H1 (cell line): ENCODE results near the gene CLEC2A. TPM values are rescaled to one million over a fixed set of nuclear protein-coding genes. Genes with fewer than 3 reads are reported as not detected.

Experiments
- CTCF ChIA-PET: fragments of 300-600 bp; sonication (Branson Sonifier 250); formaldehyde crosslinking; loops from one replicate; lab custom pipeline; 2021; ENCODE audit not compliant: partially characterized antibody; lab: Charles Lee
- POLR2A ChIA-PET: fragments of 300-600 bp; sonication (Branson Sonifier 250); formaldehyde crosslinking; loops from one replicate; lab custom pipeline; 2021; ENCODE audit warnings: inconsistent platforms; ENCODE audit not compliant: partially characterized antibody; lab: Charles Lee
- DNase-seq, 2 experiments: peaks; one replicate each; pipeline versions ENCODE4 v3.0.0 to v3.0.0-alpha.2; 2010 to 2022; ENCODE audit warnings: low spot score in 2 of 2, low read depth in 1 of 2, mixed read lengths in 1 of 2
- FAIRE-seq: peaks from 2 replicates; lab custom pipeline; 2011; peaks lifted over from hg19 to GRCh38; lab: Jason Lieb, UNC
- H2AFZ ChIP-seq: 2 replicates; pipeline ENCODE4 v1.8.1; 2012; ENCODE audit warnings: low read length, inconsistent platforms
- H2AK5ac ChIP-seq: 2 replicates; pipeline ENCODE4 v1.6.1; 2013; ENCODE audit warnings: low read depth, low read length
- H2BK120ac ChIP-seq: replicated peaks from 2 replicates; pipeline ENCODE3; 2013; ENCODE audit warnings: low read depth, low read length, inconsistent platforms
- H2BK12ac ChIP-seq: 2 replicates; pipeline ENCODE4 v1.6.1; 2013; ENCODE audit warnings: low read depth, low read length
- H2BK15ac ChIP-seq: 2 replicates; pipeline ENCODE4 v1.6.1; 2013; ENCODE audit warnings: low read length
- H2BK20ac ChIP-seq: 2 replicates; pipeline ENCODE4 v1.6.1; 2013; ENCODE audit warnings: low read length
- H2BK5ac ChIP-seq: 2 replicates; pipeline ENCODE4 v1.6.1; 2013; ENCODE audit warnings: low read depth, low read length
- H3K14ac ChIP-seq: 2 replicates; pipeline ENCODE4 v1.6.1; 2013; ENCODE audit warnings: inconsistent platforms; ENCODE audit not compliant: insufficient read length
- H3K18ac ChIP-seq: 2 replicates; pipeline ENCODE4 v1.6.1; 2013; ENCODE audit warnings: low read length; ENCODE audit errors: extremely low read depth
- H3K23ac ChIP-seq: 2 replicates; pipeline ENCODE4 v1.6.1; 2013; ENCODE audit warnings: inconsistent platforms; ENCODE audit not compliant: insufficient read length
- H3K23me2 ChIP-seq: 2 replicates; pipeline ENCODE4 v1.6.1; 2013; ENCODE audit warnings: low read depth, low read length
- H3K27ac ChIP-seq: 2 replicates; pipeline ENCODE4 v1.6.1; 2011; ENCODE audit warnings: low read depth, low read length, inconsistent platforms
- H3K27me3 ChIP-seq, 4 experiments: replicated peaks in 1 of 4; 1 replicate in 1 of 4; 2 replicates in 3 of 4; pipeline versions ENCODE4 v1.6.1 to v1.8.1; 2011 to 2013; ENCODE audit warnings: low read length in 3 of 4, mild to moderate bottlenecking in 3 of 4, inconsistent platforms in 2 of 4, mixed read lengths in 2 of 4, moderate library complexity in 1 of 4; ENCODE audit not compliant: control insufficient read depth in 3 of 4, insufficient read depth in 3 of 4; ENCODE audit errors: extremely low read depth in 1 of 4
- H3K36me3 ChIP-seq, 4 experiments: 2 replicates each; pipeline versions ENCODE4 v1.6.1 to v1.8.1; 2011 to 2013; ENCODE audit warnings: mild to moderate bottlenecking in 4 of 4, low read length in 3 of 4, moderate library complexity in 2 of 4, control low read depth in 1 of 4, inconsistent platforms in 1 of 4; ENCODE audit not compliant: insufficient read depth in 4 of 4, control insufficient read depth in 2 of 4
- H3K4ac ChIP-seq: replicated peaks from 2 replicates; pipeline ENCODE3; 2013; ENCODE audit warnings: low read length, low read depth, mixed read lengths, inconsistent platforms; ENCODE audit not compliant: insufficient read length
- H3K4me1 ChIP-seq, 4 experiments: replicated peaks in 1 of 4; 1 replicate in 1 of 4; 2 replicates in 3 of 4; pipeline versions ENCODE4 v1.6.1 to v1.8.1; 2011 to 2013; ENCODE audit warnings: low read length in 3 of 4, inconsistent platforms in 2 of 4, mixed read lengths in 1 of 4; ENCODE audit not compliant: insufficient read depth in 4 of 4, control insufficient read depth in 3 of 4
- H3K4me2 ChIP-seq, 2 experiments: 2 replicates each; pipeline versions ENCODE4 v1.6.1 to v1.8.1; 2011 to 2013; ENCODE audit warnings: low read depth in 2 of 2, low read length in 2 of 2, control low read depth in 1 of 2, inconsistent platforms in 1 of 2, mild to moderate bottlenecking in 1 of 2; ENCODE audit not compliant: insufficient read depth in 1 of 2
- H3K4me3 ChIP-seq, 4 experiments: fragments of 200-600, 300-600 bp in 1 of 4; sonication (generic), shearing (Covaris generic), sonication (Bioruptor Twin) in 1 of 4; 2 replicates each; pipeline versions ENCODE4 v1.5.1 to v1.8.1; 2011 to 2016; ENCODE audit warnings: low read length in 4 of 4, low read depth in 3 of 4, control low read depth in 2 of 4, inconsistent platforms in 2 of 4, mild to moderate bottlenecking in 2 of 4, mixed read lengths in 1 of 4, moderate library complexity in 1 of 4; ENCODE audit not compliant: insufficient read depth in 2 of 4; ENCODE audit errors: extremely low read depth in 1 of 4
- H3K56ac ChIP-seq: replicated peaks from 2 replicates; pipeline ENCODE3; 2013; ENCODE audit warnings: low read depth, mild to moderate bottlenecking, mixed read lengths, low read length, inconsistent platforms; ENCODE audit not compliant: insufficient read length
- H3K79me1 ChIP-seq: 2 replicates; pipeline ENCODE4 v1.6.1; 2013; ENCODE audit warnings: low read depth, low read length, control low read depth
- H3K79me2 ChIP-seq, 2 experiments: 2 replicates each; pipeline versions ENCODE4 v1.6.1 to v1.8.1; 2012 to 2013; ENCODE audit warnings: low read length in 2 of 2, mild to moderate bottlenecking in 2 of 2, inconsistent platforms in 1 of 2; ENCODE audit not compliant: insufficient read depth in 2 of 2, control insufficient read depth in 1 of 2
- H3K9ac ChIP-seq, 4 experiments: replicated peaks in 1 of 4; 1 replicate in 1 of 4; 2 replicates in 3 of 4; pipeline versions ENCODE4 v1.6.1 to v1.8.1; 2011 to 2013; ENCODE audit warnings: low read depth in 3 of 4, low read length in 3 of 4, control low read depth in 2 of 4, mild to moderate bottlenecking in 2 of 4, moderate library complexity in 2 of 4, inconsistent platforms in 1 of 4; ENCODE audit errors: extremely low read depth in 1 of 4
- H3K9me3 ChIP-seq, 2 experiments: 2 replicates each; pipeline versions ENCODE4 v1.6.1 to v1.8.1; 2012 to 2013; ENCODE audit warnings: mild to moderate bottlenecking in 2 of 2, moderate library complexity in 2 of 2, control low read depth in 1 of 2, inconsistent platforms in 1 of 2, low read depth in 1 of 2, low read length in 1 of 2, mixed read lengths in 1 of 2; ENCODE audit not compliant: insufficient read depth in 2 of 2
- H4K20me1 ChIP-seq, 2 experiments: replicated peaks in 1 of 2; 2 replicates each; pipeline versions ENCODE3 to v1.8.1; 2011 to 2013; ENCODE audit warnings: inconsistent platforms in 2 of 2, low read length in 2 of 2, mild to moderate bottlenecking in 1 of 2; ENCODE audit not compliant: insufficient read depth in 2 of 2, control insufficient read depth in 1 of 2
- H4K5ac ChIP-seq: 2 replicates; pipeline ENCODE4 v1.6.1; 2013; ENCODE audit warnings: low read length, low read depth, mixed read lengths, inconsistent platforms; ENCODE audit not compliant: insufficient read length
- H4K8ac ChIP-seq: 2 replicates; pipeline ENCODE4 v1.8.0; 2013; ENCODE audit warnings: mild to moderate bottlenecking, moderate library complexity, low read length, inconsistent platforms; ENCODE audit not compliant: insufficient read depth; ENCODE audit errors: extremely low read depth
- H4K91ac ChIP-seq: replicated peaks from 2 replicates; pipeline ENCODE3; 2013; ENCODE audit warnings: low read length, mixed read lengths, inconsistent platforms; ENCODE audit not compliant: insufficient read length
- CEBPB ChIP-seq: IDR thresholded peaks from 2 replicates; pipeline ENCODE4 v1.6.1; 2012; ENCODE audit warnings: low read depth, low read length
- CHD2 ChIP-seq: IDR thresholded peaks from 2 replicates; pipeline ENCODE4 v1.6.1; 2012; ENCODE audit warnings: low read length, improper control_type of control experiment
- HDAC2 ChIP-seq, 2 experiments: fragments of 300-600 bp in 1 of 2; sonication (generic) in 1 of 2; IDR thresholded peaks; 2 replicates each; pipeline ENCODE4 v1.6.1; 2011 to 2012; ENCODE audit warnings: low read depth in 2 of 2, low read length in 2 of 2, mild to moderate bottlenecking in 2 of 2, moderate library complexity in 2 of 2, borderline replicate concordance in 1 of 2, inconsistent platforms in 1 of 2
- POLR2AphosphoS5 ChIP-seq: IDR thresholded peaks from 2 replicates; pipeline ENCODE4 v1.6.1; 2011; ENCODE audit warnings: low read depth, low read length
- SP1 ChIP-seq: IDR thresholded peaks from 2 replicates; pipeline ENCODE4 v1.6.1; 2011; ENCODE audit warnings: low read depth, low read length
- SP2 ChIP-seq: IDR thresholded peaks from 2 replicates; pipeline ENCODE4 v1.6.1; 2012; ENCODE audit warnings: mild to moderate bottlenecking, low read length, inconsistent platforms
- SP4 ChIP-seq: IDR thresholded peaks from 2 replicates; pipeline ENCODE4 v1.6.1; 2012; ENCODE audit warnings: low read length, inconsistent platforms
- SUZ12 ChIP-seq: fragments of 200-600 bp; sonication (generic); IDR thresholded peaks from 2 replicates; pipeline ENCODE4 v1.6.1; 2012; ENCODE audit warnings: mild to moderate bottlenecking, inconsistent platforms, low read length, moderate library complexity, mixed read lengths
- TBP ChIP-seq: IDR thresholded peaks from 2 replicates; pipeline ENCODE4 v1.6.1; 2011; ENCODE audit warnings: low read depth, low read length, improper control_type of control experiment
- polyA plus RNA-seq, 7 experiments: library from polyadenylated mRNA; depleted of rRNA in 3 of 7; stranded (reverse) in 5 of 7; unstranded in 2 of 7; fragments of >200 nt in 5 of 7; fragments of 200-250 nt in 2 of 7; gene quantifications; 1 replicate in 5 of 7; 2 replicates in 1 of 7; 4 replicates in 1 of 7; pipeline versions ENCODE4 v1.2.1 to v1.2.3, GENCODE V29; 2011 to 2013; ENCODE audit warnings: missing spikeins in 2 of 7, mixed read lengths in 2 of 7
- total RNA-seq: library from RNA; stranded (reverse); fragmentation: NEBNext Ultra II Directional; extraction: Animal tissue kit (Norgen Biotek cat#: 25700); gene quantifications from 2 replicates; pipeline ENCODE4 v1.2.1, GENCODE V29; 2021
- TF ChIP-seq, protein P1 (sequence below): IDR thresholded peaks from 2 replicates; pipeline ENCODE4 v1.6.1; 2012; ENCODE audit warnings: low read length, inconsistent platforms
- TF ChIP-seq, protein P2 (sequence below), 3 experiments: IDR thresholded peaks; 1 replicate in 2 of 3; 2 replicates in 1 of 3; pipeline versions ENCODE4 v1.5.1 to v1.6.1; 2011; ENCODE audit warnings: low read length in 3 of 3, mild to moderate bottlenecking in 3 of 3, inconsistent platforms in 2 of 3, low read depth in 1 of 3, moderate library complexity in 1 of 3; ENCODE audit not compliant: insufficient read depth in 1 of 3; ENCODE audit errors: control extremely low read depth in 1 of 3

CLEC2A gene
- total and polyA plus RNA-seq, 2 of the 8 experiments (the other 6 are each of a cell fraction or from before 2014, with no cell fraction given) = 0.63 to 3.7 TPM

- Histone ChIP-seq H3K79me2 (no peaks in the 10 kb centered on the region), H3K23ac (no peak overlapping the region), H3K23me2 (no peaks in the 10 kb centered on the region), H3K4me2 (no peak overlapping the region), H3K36me3 (no peaks in the 10 kb centered on the region), H3K79me1 (no peaks in the 10 kb centered on the region), H2BK120ac (no peak overlapping the region), H3K9ac (no peak overlapping the region), H2BK15ac (no peak overlapping the region), H2BK5ac (no peak overlapping the region), H2BK20ac (no peak overlapping the region), H4K20me1 (no peaks in the 10 kb centered on the region), H3K56ac (no peak overlapping the region), H3K4me1 (peaks cover 0 to 2% (median 0%) of the 10 kb centered on the region in 4 experiments; a peak in 1 of 7 replicates), H3K4ac (no peak overlapping the region), H2AFZ (no peak overlapping the region), H4K5ac (no peak overlapping the region), H3K18ac (no peak overlapping the region), H3K27ac (no peak overlapping the region), H2BK12ac (no peak overlapping the region), H3K14ac (no peak overlapping the region), H4K8ac (no peak overlapping the region), H3K4me3 (no peak overlapping the region), H4K91ac (no peak overlapping the region), H3K27me3 (no peaks in the 10 kb centered on the region), H3K9me3 (no peaks in the 10 kb centered on the region), H2AK5ac (no peak overlapping the region)
- ChIA-PET POLR2A (interaction anchor here (1.0 kb wide), 1 partner anchor 46 kb away, joined by 3 read pairs; no protein-coding TSS in a partner anchor), CTCF (interaction anchor here (1.3 kb wide), 1 partner anchor 18 kb away, joined by 4 read pairs; no protein-coding TSS in a partner anchor)
- TF ChIP-seq CHD2 = no peak
- TF ChIP-seq POLR2AphosphoS5 = no peak
- TF ChIP-seq CEBPB = no peak
- TF ChIP-seq TBP = no peak
- no peak for TF ChIP-seq SP4
- TF ChIP-seq HDAC2 (IDR thresholded peaks at IDR 0.05; ENCODE audit: borderline replicate concordance in 1 of 2, low read depth in 2 of 2, low read length in 2 of 2) = no peak
- no peak for TF ChIP-seq SP2
- TF ChIP-seq, protein P1, sequence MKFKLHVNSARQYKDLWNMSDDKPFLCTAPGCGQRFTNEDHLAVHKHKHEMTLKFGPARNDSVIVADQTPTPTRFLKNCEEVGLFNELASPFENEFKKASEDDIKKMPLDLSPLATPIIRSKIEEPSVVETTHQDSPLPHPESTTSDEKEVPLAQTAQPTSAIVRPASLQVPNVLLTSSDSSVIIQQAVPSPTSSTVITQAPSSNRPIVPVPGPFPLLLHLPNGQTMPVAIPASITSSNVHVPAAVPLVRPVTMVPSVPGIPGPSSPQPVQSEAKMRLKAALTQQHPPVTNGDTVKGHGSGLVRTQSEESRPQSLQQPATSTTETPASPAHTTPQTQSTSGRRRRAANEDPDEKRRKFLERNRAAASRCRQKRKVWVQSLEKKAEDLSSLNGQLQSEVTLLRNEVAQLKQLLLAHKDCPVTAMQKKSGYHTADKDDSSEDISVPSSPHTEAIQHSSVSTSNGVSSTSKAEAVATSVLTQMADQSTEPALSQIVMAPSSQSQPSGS = no peak
- TF ChIP-seq SP1 = no peak
- no peak for TF ChIP-seq SUZ12
- TF ChIP-seq, protein P2, sequence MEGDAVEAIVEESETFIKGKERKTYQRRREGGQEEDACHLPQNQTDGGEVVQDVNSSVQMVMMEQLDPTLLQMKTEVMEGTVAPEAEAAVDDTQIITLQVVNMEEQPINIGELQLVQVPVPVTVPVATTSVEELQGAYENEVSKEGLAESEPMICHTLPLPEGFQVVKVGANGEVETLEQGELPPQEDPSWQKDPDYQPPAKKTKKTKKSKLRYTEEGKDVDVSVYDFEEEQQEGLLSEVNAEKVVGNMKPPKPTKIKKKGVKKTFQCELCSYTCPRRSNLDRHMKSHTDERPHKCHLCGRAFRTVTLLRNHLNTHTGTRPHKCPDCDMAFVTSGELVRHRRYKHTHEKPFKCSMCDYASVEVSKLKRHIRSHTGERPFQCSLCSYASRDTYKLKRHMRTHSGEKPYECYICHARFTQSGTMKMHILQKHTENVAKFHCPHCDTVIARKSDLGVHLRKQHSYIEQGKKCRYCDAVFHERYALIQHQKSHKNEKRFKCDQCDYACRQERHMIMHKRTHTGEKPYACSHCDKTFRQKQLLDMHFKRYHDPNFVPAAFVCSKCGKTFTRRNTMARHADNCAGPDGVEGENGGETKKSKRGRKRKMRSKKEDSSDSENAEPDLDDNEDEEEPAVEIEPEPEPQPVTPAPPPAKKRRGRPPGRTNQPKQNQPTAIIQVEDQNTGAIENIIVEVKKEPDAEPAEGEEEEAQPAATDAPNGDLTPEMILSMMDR (IDR thresholded peaks at IDR 0.05; ENCODE audit: control extremely low read depth in 1 of 3, insufficient read depth in 1 of 3, low read depth in 1 of 3, low read length in 3 of 3) = no peak
- DNase-seq (no peak), FAIRE-seq (no peak)
These were observed 25.7 kb upstream of the CLEC2A start for GRCh38 chr12:9957834-9958233.
